BJ (cell line): ENCODE data around the gene VAPB. TPM values are rescaled to one million over a fixed set of nuclear protein-coding genes. Genes with fewer than 3 reads are reported as not detected.

Source experiments
- CTCF ChIA-PET: fragments of 350-600 bp; formaldehyde crosslinking; extraction: SDS; loops from one replicate; lab custom pipeline; 2021; ENCODE audit warnings: antibody characterized with exemption, inconsistent platforms; lab: Yijun Ruan, JAX
- POLR2A ChIA-PET: fragments of 300-600 bp; sonication (Branson Sonifier 250); formaldehyde crosslinking; extraction: SDS; loops from one replicate; lab custom pipeline; 2021; ENCODE audit warnings: antibody characterized with exemption; lab: Charles Lee
- DNase-seq: peaks from one replicate; pipeline ENCODE4 v3.0.0-alpha.2; 2011; ENCODE audit warnings: low read depth
- H3K27me3 ChIP-seq: 2 replicates; pipeline ENCODE4 v1.6.0; 2011; ENCODE audit warnings: low read length; ENCODE audit not compliant: control insufficient read depth, insufficient read depth
- H3K36me3 ChIP-seq: 2 replicates; pipeline ENCODE4 v1.5.1; 2011; ENCODE audit warnings: low read length; ENCODE audit not compliant: control insufficient read depth, insufficient read depth
- H3K4me3 ChIP-seq: 2 replicates; pipeline ENCODE4 v1.5.1; 2011; ENCODE audit warnings: low read depth, mild to moderate bottlenecking, control low read depth, low read length
- polyA plus RNA-seq: library from polyadenylated mRNA; depleted of rRNA; stranded (reverse); fragments of >200 nt; gene quantifications from 2 replicates; pipeline ENCODE4 v1.2.3, GENCODE V29; 2011
- TF ChIP-seq, protein P1 (sequence below): IDR thresholded peaks from 2 replicates; pipeline ENCODE4 v1.5.1; 2011; ENCODE audit warnings: low read depth, mild to moderate bottlenecking, control low read depth, inconsistent platforms, low read length, moderate library complexity; ENCODE audit not compliant: insufficient read depth

VAPB gene
- polyA plus RNA-seq, 1 experiment: 21.1 TPM

DNA sequence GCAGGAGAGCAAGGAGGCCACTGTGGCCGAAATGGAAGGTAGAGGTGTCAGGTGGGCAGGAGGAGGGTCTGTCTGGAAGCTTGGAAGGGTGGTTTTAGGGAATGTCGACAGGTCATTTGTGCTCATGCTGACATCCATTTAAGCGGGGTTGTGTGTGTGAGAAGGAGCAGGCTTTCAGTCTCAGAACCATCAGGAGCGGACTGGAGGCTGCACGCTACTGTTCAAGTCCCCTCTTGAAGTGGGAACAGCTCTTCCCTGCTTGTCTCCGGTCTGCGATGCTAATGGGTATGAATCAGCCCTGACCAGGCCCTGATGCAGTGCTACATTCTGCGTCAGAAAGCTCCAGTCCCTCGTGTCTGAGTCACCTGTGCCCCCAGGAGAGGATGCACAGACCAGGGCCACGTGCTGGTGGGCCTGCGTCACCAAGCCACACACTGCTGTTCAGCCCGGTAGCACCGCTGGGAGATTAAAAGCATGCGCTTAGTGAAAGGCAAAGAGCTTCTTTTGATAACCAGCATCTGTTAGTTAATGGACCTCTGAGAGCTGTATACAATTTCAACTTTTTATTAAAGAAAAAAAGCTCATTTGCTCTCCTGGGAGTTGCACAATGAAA is 68.2 kb downstream of the VAPB start:
- TF ChIP-seq, protein P1, sequence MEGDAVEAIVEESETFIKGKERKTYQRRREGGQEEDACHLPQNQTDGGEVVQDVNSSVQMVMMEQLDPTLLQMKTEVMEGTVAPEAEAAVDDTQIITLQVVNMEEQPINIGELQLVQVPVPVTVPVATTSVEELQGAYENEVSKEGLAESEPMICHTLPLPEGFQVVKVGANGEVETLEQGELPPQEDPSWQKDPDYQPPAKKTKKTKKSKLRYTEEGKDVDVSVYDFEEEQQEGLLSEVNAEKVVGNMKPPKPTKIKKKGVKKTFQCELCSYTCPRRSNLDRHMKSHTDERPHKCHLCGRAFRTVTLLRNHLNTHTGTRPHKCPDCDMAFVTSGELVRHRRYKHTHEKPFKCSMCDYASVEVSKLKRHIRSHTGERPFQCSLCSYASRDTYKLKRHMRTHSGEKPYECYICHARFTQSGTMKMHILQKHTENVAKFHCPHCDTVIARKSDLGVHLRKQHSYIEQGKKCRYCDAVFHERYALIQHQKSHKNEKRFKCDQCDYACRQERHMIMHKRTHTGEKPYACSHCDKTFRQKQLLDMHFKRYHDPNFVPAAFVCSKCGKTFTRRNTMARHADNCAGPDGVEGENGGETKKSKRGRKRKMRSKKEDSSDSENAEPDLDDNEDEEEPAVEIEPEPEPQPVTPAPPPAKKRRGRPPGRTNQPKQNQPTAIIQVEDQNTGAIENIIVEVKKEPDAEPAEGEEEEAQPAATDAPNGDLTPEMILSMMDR: no peak
- no peak for DNase-seq
- ChIA-PET CTCF (interaction anchor here (1.0 to 1.3 kb wide), 2 partner anchors 9 to 219 kb away, joined by 3 to 4 read pairs; no protein-coding TSS in a partner anchor), POLR2A (no interaction called here)
- no peaks in the 10 kb centered on the region for H3K27me3 ChIP-seq
- H3K36me3 ChIP-seq: no peaks in the 10 kb centered on the region
- no peak overlapping the region for H3K4me3 ChIP-seq

GRCh38 chr20:58458342-58459057 is 69.5 kb downstream of the VAPB start:
- H3K36me3 ChIP-seq: no peaks in the 10 kb centered on the region
- no peak for DNase-seq
- POLR2A ChIA-PET: no interaction called here
- H3K27me3 ChIP-seq: no peaks in the 10 kb centered on the region
- TF ChIP-seq, protein P1: no peak
- H3K4me3 ChIP-seq: no peak overlapping the region
- CTCF ChIA-PET: interaction anchor here (0.8 to 1.3 kb wide), 2 partner anchors 221 to 381 kb away, joined by 3 to 4 read pairs; no protein-coding TSS in a partner anchor

DNA sequence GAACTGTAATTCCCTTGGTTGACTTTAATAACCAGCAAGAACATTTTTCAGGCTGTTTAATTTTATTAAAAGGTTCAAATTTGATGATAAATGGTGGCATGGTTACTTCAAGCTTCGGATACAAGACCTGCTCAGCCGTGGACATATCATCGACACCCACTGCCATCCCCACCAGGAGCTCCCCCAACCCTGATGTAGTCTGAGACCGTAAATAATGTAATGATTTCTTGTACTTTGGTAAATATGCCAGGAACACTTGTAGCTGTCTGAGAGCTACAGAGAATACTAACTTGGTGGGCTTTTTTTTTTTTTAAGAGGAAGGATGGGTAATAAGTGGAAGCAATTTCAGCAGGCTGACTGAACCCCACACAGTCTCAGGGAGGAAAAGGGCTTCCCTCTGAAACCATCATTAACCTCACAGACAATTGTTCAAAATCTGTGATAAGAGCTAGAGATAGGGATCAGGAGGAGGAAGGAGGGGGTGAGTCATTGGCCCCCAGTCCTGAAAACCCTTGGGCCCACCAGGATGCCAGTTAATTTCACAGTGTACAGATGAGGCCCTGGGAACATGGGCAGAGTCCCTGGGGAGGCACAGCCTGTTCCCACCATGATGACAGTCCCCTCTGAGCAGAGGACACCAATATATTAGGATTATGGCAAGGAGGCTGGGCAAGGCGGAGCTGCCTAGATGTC is 70.2 kb downstream of the VAPB start:
- Histone ChIP-seq H3K36me3 (no peaks in the 10 kb centered on the region), H3K4me3 (no peak overlapping the region), H3K27me3 (no peaks in the 10 kb centered on the region)
- TF ChIP-seq, protein P1: no peak
- CTCF ChIA-PET: interaction anchor here (0.8 to 1.4 kb wide), 2 partner anchors 22 to 380 kb away, joined by 3 to 4 read pairs; no protein-coding TSS in a partner anchor
- POLR2A ChIA-PET: no interaction called here
- no peak for DNase-seq

GRCh38 chr20:58461104-58461503 is 72.1 kb downstream of the VAPB start:
- no peak for DNase-seq
- TF ChIP-seq, protein P1: no peak
- H3K4me3 ChIP-seq: no peak overlapping the region
- ChIA-PET CTCF (no interaction called here), POLR2A (no interaction called here)
- no peaks in the 10 kb centered on the region for H3K27me3 ChIP-seq
- H3K36me3 ChIP-seq: no peaks in the 10 kb centered on the region

DNA sequence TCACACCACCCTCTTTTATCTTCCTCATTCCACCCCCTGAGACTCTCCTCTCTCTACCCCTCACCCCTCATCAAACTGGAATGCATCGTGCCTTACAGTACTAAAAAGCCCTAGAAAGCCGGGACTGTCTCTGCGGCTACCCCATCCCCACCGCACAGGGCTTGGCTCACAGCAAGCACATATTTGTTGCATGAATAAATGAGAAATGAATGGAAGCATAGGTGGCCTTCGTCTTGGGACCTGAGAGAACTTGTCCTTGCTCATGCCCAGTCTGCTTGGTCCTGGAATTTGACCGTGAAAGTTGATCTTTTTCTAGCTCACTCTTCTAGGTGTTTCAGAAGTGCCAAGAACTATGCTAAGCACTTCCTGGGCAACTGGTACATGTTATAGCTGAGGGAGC is 72.9 kb downstream of the VAPB start:
- ChIA-PET POLR2A (no interaction called here), CTCF (interaction anchor here (0.8 kb wide), 1 partner anchor 19 kb away, joined by 4 read pairs; no protein-coding TSS in a partner anchor)
- no peaks in the 10 kb centered on the region for H3K36me3 ChIP-seq
- no peaks in the 10 kb centered on the region for H3K27me3 ChIP-seq
- DNase-seq: no peak
- H3K4me3 ChIP-seq: no peak overlapping the region
- TF ChIP-seq, protein P1: no peak
